GM18526 (cell line): Measurements from ENCODE around the gene CIC.

ENCODE experiments used
- POLR2A ChIP-seq: IDR thresholded peaks from 3 replicates; pipeline ENCODE4 v1.6.1; 2011; ENCODE audit not compliant: insufficient read length; ENCODE audit errors: extremely low read depth

Gene CIC

GRCh38 chr19:42250666-42251531 lies 18.2 kb upstream of the CIC start:
- TF ChIP-seq POLR2A, result no peak

GRCh38 chr19:42251572-42252358 lies 17.3 kb upstream of the CIC start:
- no peak for TF ChIP-seq POLR2A

GRCh38 chr19:42252365-42253244 lies 16.4 kb upstream of the CIC start:
- TF ChIP-seq POLR2A, result no peak

- TF ChIP-seq POLR2A, result peak; percentile 42
These were observed 15.6 kb upstream of the CIC start for GRCh38 chr19:42253245-42254088.

GRCh38 chr19:42254089-42254849 lies 14.8 kb upstream of the CIC start:
- no peak for TF ChIP-seq POLR2A

GRCh38 chr19:42254850-42255765 lies 13.9 kb upstream of the CIC start, which contains the start of gene ERF:
Gene ERF (minus strand): TSS chr19:42255128. CDS start chr19:42254999, 129 bp downstream.
- peak; percentile 78 for TF ChIP-seq POLR2A

- no peak for TF ChIP-seq POLR2A
These were observed 13.0 kb upstream of the CIC start for GRCh38 chr19:42255766-42256745.

GRCh38 chr19:42261763-42262162 lies 7.3 kb upstream of the CIC start:
- TF ChIP-seq POLR2A, result no peak

GRCh38 chr19:42267644-42268141 lies 1.4 kb upstream of the CIC start:
- TF ChIP-seq POLR2A, result no peak

- TF ChIP-seq POLR2A, result peak; percentile 30
These were observed 829 bp upstream of the CIC start for GRCh38 chr19:42268142-42268703.
